K562 (cell line): ENCODE results near the gene DDAH2.

ENCODE experiments used
- FOS ChIP-seq: IDR thresholded peaks from 3 replicates; pipeline ENCODE4 v1.6.1; 2011; ENCODE audit not compliant: insufficient read length; ENCODE audit errors: extremely low read depth
- NFE2L1 ChIP-seq: fragments of 450-650 bp; IDR thresholded peaks from 2 replicates; pipeline ENCODE4 v1.6.1; 2016; ENCODE audit warnings: missing genetic modification characterization, low read depth, mild to moderate bottlenecking, missing compliant biosample characterization, moderate library complexity, borderline replicate concordance
- PCBP1 ChIP-seq: fragments of 200-400 bp; formaldehyde crosslinking; IDR thresholded peaks from 2 replicates; pipeline ENCODE4 v1.6.1; 2018; ENCODE audit warnings: mild to moderate bottlenecking, low read depth, low read length; ENCODE audit not compliant: poor library complexity, severe bottlenecking
- SMC3 ChIP-seq: conservative IDR thresholded peaks from 2 replicates; pipeline ENCODE4 v1.6.1; 2011; ENCODE audit warnings: low read depth, low read length, improper control_type of control experiment; ENCODE audit not compliant: insufficient read depth
- TF ChIP-seq, protein P1 (sequence below): sonication (generic); formaldehyde crosslinking; IDR thresholded peaks from 2 replicates; pipeline ENCODE4 v1.8.0; 2023; ENCODE audit warnings: mild to moderate bottlenecking, missing genetic modification reagents

DNA sequence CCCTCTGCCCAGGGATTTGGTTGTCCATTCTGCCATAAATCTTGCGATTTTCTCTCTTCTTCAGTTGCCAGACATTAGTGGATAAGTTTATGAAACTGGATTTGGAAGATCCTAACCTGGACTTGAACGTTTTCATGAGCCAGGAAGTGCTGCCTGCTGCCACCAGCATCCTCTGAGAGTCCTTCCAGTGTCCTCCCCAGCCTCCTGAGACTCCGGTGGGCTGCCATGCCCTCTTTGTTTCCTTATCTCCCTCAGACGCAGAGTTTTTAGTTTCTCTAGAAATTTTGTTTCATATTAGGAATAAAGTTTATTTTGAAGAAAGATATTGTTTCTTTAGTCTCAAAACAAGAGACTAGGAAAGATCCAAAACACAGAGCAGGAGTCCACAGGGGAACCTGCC, 33.3 kb upstream of the DDAH2 start, which contains the start of gene SAPCD1:
- TF ChIP-seq FOS, result no peak
- TF ChIP-seq NFE2L1 (tag), result no peak
- no peak for TF ChIP-seq SMC3
- TF ChIP-seq, protein P1, sequence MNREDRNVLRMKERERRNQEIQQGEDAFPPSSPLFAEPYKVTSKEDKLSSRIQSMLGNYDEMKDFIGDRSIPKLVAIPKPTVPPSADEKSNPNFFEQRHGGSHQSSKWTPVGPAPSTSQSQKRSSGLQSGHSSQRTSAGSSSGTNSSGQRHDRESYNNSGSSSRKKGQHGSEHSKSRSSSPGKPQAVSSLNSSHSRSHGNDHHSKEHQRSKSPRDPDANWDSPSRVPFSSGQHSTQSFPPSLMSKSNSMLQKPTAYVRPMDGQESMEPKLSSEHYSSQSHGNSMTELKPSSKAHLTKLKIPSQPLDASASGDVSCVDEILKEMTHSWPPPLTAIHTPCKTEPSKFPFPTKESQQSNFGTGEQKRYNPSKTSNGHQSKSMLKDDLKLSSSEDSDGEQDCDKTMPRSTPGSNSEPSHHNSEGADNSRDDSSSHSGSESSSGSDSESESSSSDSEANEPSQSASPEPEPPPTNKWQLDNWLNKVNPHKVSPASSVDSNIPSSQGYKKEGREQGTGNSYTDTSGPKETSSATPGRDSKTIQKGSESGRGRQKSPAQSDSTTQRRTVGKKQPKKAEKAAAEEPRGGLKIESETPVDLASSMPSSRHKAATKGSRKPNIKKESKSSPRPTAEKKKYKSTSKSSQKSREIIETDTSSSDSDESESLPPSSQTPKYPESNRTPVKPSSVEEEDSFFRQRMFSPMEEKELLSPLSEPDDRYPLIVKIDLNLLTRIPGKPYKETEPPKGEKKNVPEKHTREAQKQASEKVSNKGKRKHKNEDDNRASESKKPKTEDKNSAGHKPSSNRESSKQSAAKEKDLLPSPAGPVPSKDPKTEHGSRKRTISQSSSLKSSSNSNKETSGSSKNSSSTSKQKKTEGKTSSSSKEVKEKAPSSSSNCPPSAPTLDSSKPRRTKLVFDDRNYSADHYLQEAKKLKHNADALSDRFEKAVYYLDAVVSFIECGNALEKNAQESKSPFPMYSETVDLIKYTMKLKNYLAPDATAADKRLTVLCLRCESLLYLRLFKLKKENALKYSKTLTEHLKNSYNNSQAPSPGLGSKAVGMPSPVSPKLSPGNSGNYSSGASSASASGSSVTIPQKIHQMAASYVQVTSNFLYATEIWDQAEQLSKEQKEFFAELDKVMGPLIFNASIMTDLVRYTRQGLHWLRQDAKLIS (CRISPR knock-in tag), result no peak
- no peak for TF ChIP-seq PCBP1
